Endodermal cell (in vitro differentiated cells): ENCODE measurements around the gene ROR2. TPM values are rescaled to one million over a fixed set of nuclear protein-coding genes. Genes with fewer than 3 reads are reported as not detected.

Experiments
- DNase-seq: peaks from one replicate; pipeline ENCODE4 v3.0.0-alpha.2; 2017
- H3K27ac ChIP-seq: 2 replicates; pipeline ENCODE4 v1.5.1; 2013; ENCODE audit warnings: mild to moderate bottlenecking, low read depth, low read length, moderate library complexity
- H3K27me3 ChIP-seq: 2 replicates; pipeline ENCODE4 v1.6.1; 2013; ENCODE audit warnings: mild to moderate bottlenecking, low read length, moderate library complexity; ENCODE audit not compliant: insufficient read depth, control insufficient read depth, poor library complexity, severe bottlenecking
- H3K36me3 ChIP-seq: 2 replicates; pipeline ENCODE4 v1.7.0; 2013; ENCODE audit warnings: mild to moderate bottlenecking, low read length, moderate library complexity; ENCODE audit not compliant: control insufficient read depth, insufficient read depth
- H3K4me1 ChIP-seq: one replicate; pipeline ENCODE4 v1.7.0; 2013; ENCODE audit warnings: low read length; ENCODE audit not compliant: control insufficient read depth, insufficient read depth
- H3K4me3 ChIP-seq: 2 replicates; pipeline ENCODE4 v1.5.1; 2013; ENCODE audit warnings: mild to moderate bottlenecking, low read length, moderate library complexity
- H3K9ac ChIP-seq: 2 replicates; pipeline ENCODE4 v1.6.1; 2013; ENCODE audit warnings: mild to moderate bottlenecking, low read length, moderate library complexity; ENCODE audit not compliant: poor library complexity, severe bottlenecking; ENCODE audit errors: extremely low read depth
- H3K9me3 ChIP-seq: 2 replicates; pipeline ENCODE4 v1.6.1; 2013; ENCODE audit warnings: mild to moderate bottlenecking, low read length, moderate library complexity; ENCODE audit not compliant: control insufficient read depth
- H3K27ac Mint-ChIP-seq: 2 replicates; pipeline ENCODE4 v1.8.0; 2020; ENCODE audit warnings: mixed read lengths
- H3K27me3 Mint-ChIP-seq: 2 replicates; pipeline ENCODE4 v1.8.0; 2021; ENCODE audit warnings: mild to moderate bottlenecking, mixed read lengths; ENCODE audit not compliant: insufficient read depth
- H3K36me3 Mint-ChIP-seq: 2 replicates; pipeline ENCODE4 v1.8.0; 2020; ENCODE audit warnings: low read depth, mixed read lengths
- H3K4me1 Mint-ChIP-seq: 2 replicates; pipeline ENCODE4 v1.8.0; 2020; ENCODE audit warnings: mixed read lengths
- H3K4me3 Mint-ChIP-seq: 2 replicates; pipeline ENCODE4 v1.8.0; 2020; ENCODE audit warnings: mild to moderate bottlenecking, moderate library complexity, mixed read lengths
- H3K9me3 Mint-ChIP-seq: 2 replicates; pipeline ENCODE4 v1.8.0; 2020; ENCODE audit warnings: mild to moderate bottlenecking, mixed read lengths
- CTCF ChIP-seq: fragments of 200-600 bp; sonication (generic); conservative IDR thresholded peaks from 2 replicates; pipeline ENCODE4 v1.5.0; 2021; ENCODE audit warnings: antibody characterized with exemption, mild to moderate bottlenecking
- WGBS, 2 experiments: methylation state at CpG; one replicate each; pipeline versions ENCODE4 v1.1.5 to v1.1.7; 2013; ENCODE audit warnings: missing lambda C conversion rate in 2 of 2, mixed read lengths in 1 of 2; ENCODE audit not compliant: insufficient coverage in 1 of 2, insufficient read length in 1 of 2; 5-methylcytosine and 5-hydroxymethylcytosine counted together
- total RNA-seq, 2 donors: library from RNA; stranded (reverse); fragmentation: NEBNext Ultra II Directional in 1 of 2; extraction: Animal tissue kit (Norgen Biotek cat#: 25700) in 1 of 2; gene quantifications; 2 replicates in 1 of 2; 3 replicates in 1 of 2; pipeline ENCODE4 v1.2.1, GENCODE V29; 2021

Gene ROR2
- total RNA-seq, 2 donors from 2014 or later = 104 to 160 TPM

GRCh38 chr9:91589101-91589553 is 360.9 kb downstream of the ROR2 start:
- H3K9ac ChIP-seq = no peak overlapping the region
- DNase-seq = no peak
- Mint-ChIP-seq H3K27ac (no peak overlapping the region), H3K9me3 (no peaks in the 10 kb centered on the region), H3K27me3 (no peaks in the 10 kb centered on the region), H3K4me1 (no peaks in the 10 kb centered on the region), H3K4me3 (no peak overlapping the region), H3K36me3 (no peaks in the 10 kb centered on the region)
- 91% methylated on average over 7 of the region's 7 CpGs; no CpG with 5 or more reads in 1 of the 2 experiments for WGBS, 2 experiments
- no peak overlapping the region for H3K27ac ChIP-seq
- no peaks in the 10 kb centered on the region for H3K4me1 ChIP-seq
- no peaks in the 10 kb centered on the region for H3K27me3 ChIP-seq
- peak; percentile 26 for TF ChIP-seq CTCF
- no peaks in the 10 kb centered on the region for H3K9me3 ChIP-seq
- H3K36me3 ChIP-seq = no peaks in the 10 kb centered on the region
- H3K4me3 ChIP-seq = no peak overlapping the region

GRCh38 chr9:91586282-91586681 is 363.7 kb downstream of the ROR2 start:
- no peaks in the 10 kb centered on the region for H3K36me3 Mint-ChIP-seq

GRCh38 chr9:91583966-91584365 is 366.1 kb downstream of the ROR2 start:
- Histone ChIP-seq H3K4me1 (no peaks in the 10 kb centered on the region), H3K4me3 (no peak overlapping the region), H3K27me3 (no peaks in the 10 kb centered on the region), H3K9ac (no peak overlapping the region), H3K27ac (no peak overlapping the region), H3K36me3 (no peaks in the 10 kb centered on the region), H3K9me3 (no peaks in the 10 kb centered on the region)
- H3K4me1 Mint-ChIP-seq = peaks cover 10% of the 10 kb centered on the region
- no peak overlapping the region for H3K4me3 Mint-ChIP-seq
- no peak for TF ChIP-seq CTCF
- DNase-seq = no peak
- peaks cover 2% of the 10 kb centered on the region for H3K27me3 Mint-ChIP-seq
- H3K27ac Mint-ChIP-seq = no peak overlapping the region
- H3K36me3 Mint-ChIP-seq = no peaks in the 10 kb centered on the region
- 81 to 94% methylated on average over 2 to 9 of the region's 9 CpGs for WGBS, 2 experiments
- no peaks in the 10 kb centered on the region for H3K9me3 Mint-ChIP-seq

More at GRCh38 chr9:91586282-91586681, 363.7 kb downstream of the ROR2 start:
- H3K9me3 Mint-ChIP-seq = no peaks in the 10 kb centered on the region
- H3K4me3 Mint-ChIP-seq = no peak overlapping the region
- DNase-seq = no peak
- Histone ChIP-seq H3K9ac (no peak overlapping the region), H3K36me3 (no peaks in the 10 kb centered on the region), H3K4me3 (no peak overlapping the region), H3K4me1 (no peaks in the 10 kb centered on the region), H3K27ac (no peak overlapping the region), H3K9me3 (no peaks in the 10 kb centered on the region), H3K27me3 (no peaks in the 10 kb centered on the region)
- peak; percentile 41 for TF ChIP-seq CTCF
- 0 to 76% methylated on average over 1 to 8 of the region's 8 CpGs for WGBS, 2 experiments
- H3K27ac Mint-ChIP-seq = no peak overlapping the region
- no peaks in the 10 kb centered on the region for H3K4me1 Mint-ChIP-seq
- no peaks in the 10 kb centered on the region for H3K27me3 Mint-ChIP-seq
